PC-9 (cell line): ENCODE measurements around the gene MYO19.

Experiments used
- EZH2 ChIP-seq: fragments of 200-600 bp; sonication (generic); IDR thresholded peaks from 2 replicates; pipeline ENCODE4 v1.8.0; 2017; ENCODE audit warnings: antibody characterized with exemption, low read depth
- TF ChIP-seq, protein P1 (sequence below): fragments of 200-600 bp; sonication (generic); conservative IDR thresholded peaks from 2 replicates; pipeline ENCODE4 v1.6.1; 2017; ENCODE audit warnings: mixed run types, antibody characterized with exemption, mild to moderate bottlenecking, moderate library complexity

DNA sequence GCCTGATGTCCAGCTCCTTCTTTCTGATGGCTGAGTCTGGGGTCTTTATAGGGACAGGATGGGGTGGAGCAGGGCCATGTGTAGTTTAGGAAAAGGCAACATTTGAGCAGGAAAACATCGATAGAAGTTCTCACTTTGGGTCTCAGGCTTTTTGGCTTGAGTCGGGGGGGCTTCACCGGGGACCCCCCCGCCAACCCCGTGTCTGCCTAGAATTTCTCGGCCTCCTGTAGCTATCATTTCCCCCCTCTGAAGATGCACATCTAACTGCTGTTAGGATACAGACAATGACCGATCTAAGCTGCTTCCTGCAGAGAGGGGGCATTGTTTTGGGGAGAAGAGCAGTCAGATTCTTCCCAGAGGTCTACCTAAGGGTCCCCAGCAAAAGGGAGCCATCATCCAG is 64.9 kb downstream of the MYO19 start:
- TF ChIP-seq, protein P1, sequence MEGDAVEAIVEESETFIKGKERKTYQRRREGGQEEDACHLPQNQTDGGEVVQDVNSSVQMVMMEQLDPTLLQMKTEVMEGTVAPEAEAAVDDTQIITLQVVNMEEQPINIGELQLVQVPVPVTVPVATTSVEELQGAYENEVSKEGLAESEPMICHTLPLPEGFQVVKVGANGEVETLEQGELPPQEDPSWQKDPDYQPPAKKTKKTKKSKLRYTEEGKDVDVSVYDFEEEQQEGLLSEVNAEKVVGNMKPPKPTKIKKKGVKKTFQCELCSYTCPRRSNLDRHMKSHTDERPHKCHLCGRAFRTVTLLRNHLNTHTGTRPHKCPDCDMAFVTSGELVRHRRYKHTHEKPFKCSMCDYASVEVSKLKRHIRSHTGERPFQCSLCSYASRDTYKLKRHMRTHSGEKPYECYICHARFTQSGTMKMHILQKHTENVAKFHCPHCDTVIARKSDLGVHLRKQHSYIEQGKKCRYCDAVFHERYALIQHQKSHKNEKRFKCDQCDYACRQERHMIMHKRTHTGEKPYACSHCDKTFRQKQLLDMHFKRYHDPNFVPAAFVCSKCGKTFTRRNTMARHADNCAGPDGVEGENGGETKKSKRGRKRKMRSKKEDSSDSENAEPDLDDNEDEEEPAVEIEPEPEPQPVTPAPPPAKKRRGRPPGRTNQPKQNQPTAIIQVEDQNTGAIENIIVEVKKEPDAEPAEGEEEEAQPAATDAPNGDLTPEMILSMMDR = no peak
- no peak for TF ChIP-seq EZH2
